GM06990 (cell line): ENCODE measurements around the gene CEP112.

Experiments used
- DNase-seq: peaks from one replicate; pipeline ENCODE4 v3.0.0-alpha.2; 2011; ENCODE audit not compliant: insufficient read length; ENCODE audit errors: extremely low read depth
- H3K27me3 ChIP-seq: replicated peaks from 2 replicates; pipeline ENCODE4 v1.6.0; 2011; ENCODE audit warnings: low read length; ENCODE audit not compliant: control insufficient read depth, insufficient read depth
- H3K36me3 ChIP-seq: 2 replicates; pipeline ENCODE4 v1.5.1; 2011; ENCODE audit warnings: low read length; ENCODE audit not compliant: control insufficient read depth, insufficient read depth
- H3K4me3 ChIP-seq: replicated peaks from 2 replicates; pipeline ENCODE4 v1.5.1; 2011; ENCODE audit warnings: low read depth, mild to moderate bottlenecking, control low read depth, low read length
- TF ChIP-seq, protein P1 (sequence below): IDR thresholded peaks from 2 replicates; pipeline ENCODE4 v1.5.1; 2011; ENCODE audit warnings: low read length, control low read depth, mild to moderate bottlenecking, inconsistent platforms; ENCODE audit not compliant: insufficient read depth, poor library complexity, severe bottlenecking

Gene CEP112

DNA sequence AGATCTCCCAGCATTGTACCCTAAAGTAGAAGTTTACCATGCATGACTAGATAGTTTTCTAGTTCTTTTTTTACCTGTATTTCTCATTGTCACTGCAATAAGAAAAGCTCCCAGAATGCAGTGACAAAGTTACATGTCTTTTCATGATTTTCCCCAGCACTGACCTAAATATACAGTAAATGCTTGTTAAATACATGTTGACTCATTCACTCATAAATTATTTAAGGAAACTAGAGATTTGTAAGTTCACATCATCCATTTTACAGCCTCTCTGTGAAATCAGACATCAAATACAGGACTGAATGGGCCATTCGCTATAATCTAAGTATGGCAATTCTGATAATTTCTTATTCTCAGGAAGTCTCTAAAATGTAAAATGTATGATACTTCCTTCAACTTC is 371.6 kb downstream of the CEP112 start:
- no peak for DNase-seq
- Histone ChIP-seq H3K36me3 (no peaks in the 10 kb centered on the region), H3K4me3 (no peak overlapping the region), H3K27me3 (no peaks in the 10 kb centered on the region)
- TF ChIP-seq, protein P1, sequence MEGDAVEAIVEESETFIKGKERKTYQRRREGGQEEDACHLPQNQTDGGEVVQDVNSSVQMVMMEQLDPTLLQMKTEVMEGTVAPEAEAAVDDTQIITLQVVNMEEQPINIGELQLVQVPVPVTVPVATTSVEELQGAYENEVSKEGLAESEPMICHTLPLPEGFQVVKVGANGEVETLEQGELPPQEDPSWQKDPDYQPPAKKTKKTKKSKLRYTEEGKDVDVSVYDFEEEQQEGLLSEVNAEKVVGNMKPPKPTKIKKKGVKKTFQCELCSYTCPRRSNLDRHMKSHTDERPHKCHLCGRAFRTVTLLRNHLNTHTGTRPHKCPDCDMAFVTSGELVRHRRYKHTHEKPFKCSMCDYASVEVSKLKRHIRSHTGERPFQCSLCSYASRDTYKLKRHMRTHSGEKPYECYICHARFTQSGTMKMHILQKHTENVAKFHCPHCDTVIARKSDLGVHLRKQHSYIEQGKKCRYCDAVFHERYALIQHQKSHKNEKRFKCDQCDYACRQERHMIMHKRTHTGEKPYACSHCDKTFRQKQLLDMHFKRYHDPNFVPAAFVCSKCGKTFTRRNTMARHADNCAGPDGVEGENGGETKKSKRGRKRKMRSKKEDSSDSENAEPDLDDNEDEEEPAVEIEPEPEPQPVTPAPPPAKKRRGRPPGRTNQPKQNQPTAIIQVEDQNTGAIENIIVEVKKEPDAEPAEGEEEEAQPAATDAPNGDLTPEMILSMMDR: no peak

DNA sequence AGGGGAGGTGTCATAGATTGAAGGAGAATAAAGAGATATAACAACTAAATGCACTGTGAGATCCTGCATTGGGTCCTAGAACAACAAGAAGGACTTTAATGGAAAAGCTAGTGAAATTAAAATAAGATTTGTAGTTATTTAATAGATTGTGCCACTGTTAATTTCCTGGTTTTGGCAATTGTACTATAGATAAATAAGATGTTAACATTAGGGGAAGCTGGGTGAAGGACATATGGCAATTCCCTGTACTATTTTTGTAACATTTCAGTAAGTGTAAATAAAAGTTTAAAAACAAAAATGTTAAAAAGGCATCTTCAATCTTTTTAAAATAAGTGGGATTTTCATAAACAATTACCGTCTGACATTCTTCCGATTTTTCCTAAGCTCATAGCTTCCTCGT is 372.1 kb downstream of the CEP112 start:
- no peak for DNase-seq
- Histone ChIP-seq H3K27me3 (no peaks in the 10 kb centered on the region), H3K4me3 (no peak overlapping the region), H3K36me3 (no peaks in the 10 kb centered on the region)
- TF ChIP-seq, protein P1: no peak

DNA sequence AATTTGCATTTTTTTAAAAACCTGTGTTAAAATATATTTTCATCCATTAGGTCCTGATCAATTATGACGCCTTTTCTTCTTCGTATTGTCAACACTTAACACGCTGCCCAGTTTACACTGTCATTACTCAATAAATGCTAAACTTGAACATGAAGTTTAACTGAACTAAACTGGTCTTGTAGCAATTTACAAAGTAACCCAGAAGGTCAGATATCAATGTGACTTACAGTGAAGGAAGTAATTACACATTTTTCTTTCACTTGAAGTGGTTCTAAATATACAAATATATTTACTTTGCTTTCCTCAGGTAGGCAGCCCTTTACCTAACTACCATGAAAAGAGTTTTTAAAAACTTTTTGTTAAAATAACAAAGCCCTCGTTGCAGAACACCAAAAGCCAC is 374.0 kb downstream of the CEP112 start:
- no peak for DNase-seq
- Histone ChIP-seq H3K4me3 (no peak overlapping the region), H3K27me3 (no peaks in the 10 kb centered on the region), H3K36me3 (no peaks in the 10 kb centered on the region)
- TF ChIP-seq, protein P1: no peak

DNA sequence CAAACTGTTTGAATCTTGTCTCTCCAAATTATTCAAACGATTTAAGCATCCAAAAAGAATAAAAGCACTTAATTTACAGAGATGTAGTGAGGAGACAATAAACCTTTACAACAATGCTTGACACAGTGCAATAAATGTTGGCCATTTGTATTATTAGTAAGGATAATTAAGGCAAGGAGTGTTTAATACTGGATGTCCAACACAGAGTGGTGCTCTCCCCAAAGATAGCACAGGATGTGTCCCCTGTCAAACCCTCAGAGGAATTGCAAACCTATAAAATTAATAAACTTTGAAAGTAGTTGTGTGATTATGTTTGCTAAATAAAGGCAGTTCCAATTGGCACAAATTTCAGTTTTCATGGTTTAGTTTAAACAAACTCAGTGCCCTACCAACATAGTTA is 377.5 kb downstream of the CEP112 start:
- no peak for DNase-seq
- TF ChIP-seq, protein P1: no peak
- Histone ChIP-seq H3K27me3 (no peaks in the 10 kb centered on the region), H3K36me3 (no peaks in the 10 kb centered on the region), H3K4me3 (no peak overlapping the region)

DNA sequence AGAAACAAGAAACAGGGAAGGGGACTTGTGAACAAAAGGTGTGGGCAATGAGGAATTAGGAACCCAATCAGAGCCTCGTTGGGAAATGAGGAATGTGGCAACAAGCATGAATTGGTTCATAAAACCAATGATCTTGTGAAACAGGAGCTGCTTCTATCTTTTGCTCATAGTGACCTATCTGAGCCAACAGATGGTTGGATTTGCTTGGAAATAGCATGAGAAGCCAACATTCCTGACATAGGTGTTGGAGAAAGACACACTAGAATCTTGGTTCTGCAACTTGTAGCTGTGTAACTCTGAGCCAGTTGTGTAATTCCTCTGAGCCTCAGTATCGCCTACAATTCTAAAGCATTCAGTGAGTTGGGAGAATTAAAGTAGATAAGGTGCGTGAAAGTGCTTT is 378.6 kb downstream of the CEP112 start:
- TF ChIP-seq, protein P1: no peak
- no peak for DNase-seq
- no peak overlapping the region for H3K4me3 ChIP-seq
- H3K27me3 ChIP-seq: no peaks in the 10 kb centered on the region
- H3K36me3 ChIP-seq: no peaks in the 10 kb centered on the region

DNA sequence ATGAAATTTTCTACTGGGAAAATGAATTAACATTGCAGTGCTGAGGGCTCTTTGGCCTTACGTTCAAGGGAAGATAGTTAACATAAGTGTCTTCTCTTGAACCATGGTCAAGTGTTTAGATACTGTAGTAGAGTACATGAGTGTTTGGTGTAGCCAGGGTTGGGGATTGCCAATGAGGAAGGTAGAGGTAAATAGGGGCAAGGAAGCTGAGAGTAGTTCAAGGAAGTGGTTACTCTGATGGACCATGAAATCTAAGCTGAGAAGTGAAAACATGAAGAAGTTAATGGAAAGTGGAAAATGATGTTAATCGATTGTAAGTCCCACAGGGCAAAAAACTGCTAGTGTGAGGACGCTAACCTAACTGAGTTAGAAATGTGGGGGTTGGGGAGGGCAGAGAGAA is 380.9 kb downstream of the CEP112 start:
- Histone ChIP-seq H3K27me3 (no peaks in the 10 kb centered on the region), H3K4me3 (no peak overlapping the region), H3K36me3 (no peaks in the 10 kb centered on the region)
- TF ChIP-seq, protein P1: no peak
- no peak for DNase-seq
